Suprapubic skin (tissue), 4 donors: ENCODE data around the gene NOS1AP. TPM values are rescaled to one million over a fixed set of nuclear protein-coding genes. Genes with fewer than 3 reads are reported as not detected.
"Not testable (repeated sequence)": the region's sequence is repeated elsewhere in the genome, so short reads cannot be mapped to it uniquely, and the experiment has no call there.

Source experiments
- DNase-seq, 2 donors: peaks; one replicate each; pipeline ENCODE4 v3.0.0-alpha.2; 2019; ENCODE audit warnings: low spot score in 2 of 2
- H3K27ac ChIP-seq: fragments of 200-600 bp; sonication (generic); one replicate; pipeline ENCODE4 v1.5.1; 2019
- H3K27me3 ChIP-seq: fragments of 200-600 bp; sonication (generic); one replicate; pipeline ENCODE4 v1.5.1; 2019
- H3K36me3 ChIP-seq: fragments of 200-600 bp; sonication (generic); one replicate; pipeline ENCODE4 v1.5.1; 2019
- H3K4me1 ChIP-seq: fragments of 200-600 bp; sonication (generic); one replicate; pipeline ENCODE4 v1.5.1; 2019
- H3K4me3 ChIP-seq: fragments of 200-600 bp; sonication (generic); one replicate; pipeline ENCODE4 v1.5.1; 2019; ENCODE audit warnings: mild to moderate bottlenecking
- H3K9me3 ChIP-seq: fragments of 200-600 bp; sonication (generic); one replicate; pipeline ENCODE4 v1.5.1; 2019
- EP300 ChIP-seq: sonication (generic); formaldehyde crosslinking; IDR thresholded peaks from one replicate; pipeline ENCODE4 v1.6.1; 2017; ENCODE audit warnings: antibody characterized with exemption
- POLR2A ChIP-seq, 2 donors: fragments of 450-650 bp; IDR thresholded peaks; one replicate each; pipeline ENCODE4 v1.6.1; 2017; ENCODE audit warnings: antibody characterized with exemption in 2 of 2, mild to moderate bottlenecking in 2 of 2, moderate library complexity in 2 of 2
- POLR2AphosphoS5 ChIP-seq, 3 donors: sonication (generic); formaldehyde crosslinking; IDR thresholded peaks; one replicate each; pipeline ENCODE4 v1.6.1; 2017; ENCODE audit warnings: antibody characterized with exemption in 3 of 3
- WGBS: methylation state at CpG from one replicate; pipeline ENCODE4 v1.1.5; 2018; 5-methylcytosine and 5-hydroxymethylcytosine counted together
- total RNA-seq, 4 donors: library from RNA; depleted of rRNA; stranded (reverse); fragments of >200 nt; gene quantifications; one replicate each; pipeline ENCODE4 v1.1.0, GENCODE V29; 2016
- TF ChIP-seq, protein P1 (sequence below), 2 donors: fragments of 200-600 bp in 1 of 2; fragments of 450-650 bp in 1 of 2; sonication (generic) in 1 of 2; IDR thresholded peaks; one replicate each; pipeline ENCODE4 v1.5.1; 2016 to 2019; ENCODE audit warnings: antibody characterized with exemption in 2 of 2, mild to moderate bottlenecking in 1 of 2, moderate library complexity in 1 of 2

NOS1AP gene
- total RNA-seq, 4 donors from 2014 or later: 1.9 to 9.5 (median 3.3) TPM

DNA sequence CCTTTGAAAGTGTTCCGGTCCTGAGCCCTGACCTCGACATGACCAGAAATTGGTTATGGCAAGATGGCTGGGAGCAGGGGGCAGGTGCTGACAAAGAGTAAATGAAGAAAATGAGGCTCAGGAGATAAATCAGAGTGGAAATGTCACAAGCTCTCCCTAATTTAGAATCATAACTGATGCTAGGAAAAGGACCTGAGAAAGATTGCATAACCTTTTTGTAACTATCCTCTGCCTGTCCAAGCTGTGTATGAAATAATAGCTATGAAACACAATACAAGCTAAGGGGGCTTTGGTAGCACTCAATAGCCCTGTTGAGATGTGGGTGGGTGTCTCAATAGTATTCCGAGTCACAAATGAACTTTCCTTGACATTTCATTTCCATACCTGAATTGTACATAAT lies 12.9 kb upstream of the NOS1AP start:
- Histone ChIP-seq H3K9me3 (no peaks in the 10 kb centered on the region), H3K4me3 (no peak overlapping the region), H3K27me3 (no peaks in the 10 kb centered on the region), H3K4me1 (no peaks in the 10 kb centered on the region), H3K27ac (no peak overlapping the region), H3K36me3 (no peaks in the 10 kb centered on the region)
- TF ChIP-seq, protein P1, sequence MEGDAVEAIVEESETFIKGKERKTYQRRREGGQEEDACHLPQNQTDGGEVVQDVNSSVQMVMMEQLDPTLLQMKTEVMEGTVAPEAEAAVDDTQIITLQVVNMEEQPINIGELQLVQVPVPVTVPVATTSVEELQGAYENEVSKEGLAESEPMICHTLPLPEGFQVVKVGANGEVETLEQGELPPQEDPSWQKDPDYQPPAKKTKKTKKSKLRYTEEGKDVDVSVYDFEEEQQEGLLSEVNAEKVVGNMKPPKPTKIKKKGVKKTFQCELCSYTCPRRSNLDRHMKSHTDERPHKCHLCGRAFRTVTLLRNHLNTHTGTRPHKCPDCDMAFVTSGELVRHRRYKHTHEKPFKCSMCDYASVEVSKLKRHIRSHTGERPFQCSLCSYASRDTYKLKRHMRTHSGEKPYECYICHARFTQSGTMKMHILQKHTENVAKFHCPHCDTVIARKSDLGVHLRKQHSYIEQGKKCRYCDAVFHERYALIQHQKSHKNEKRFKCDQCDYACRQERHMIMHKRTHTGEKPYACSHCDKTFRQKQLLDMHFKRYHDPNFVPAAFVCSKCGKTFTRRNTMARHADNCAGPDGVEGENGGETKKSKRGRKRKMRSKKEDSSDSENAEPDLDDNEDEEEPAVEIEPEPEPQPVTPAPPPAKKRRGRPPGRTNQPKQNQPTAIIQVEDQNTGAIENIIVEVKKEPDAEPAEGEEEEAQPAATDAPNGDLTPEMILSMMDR (IDR thresholded peaks at IDR 0.05): no peak
- no peak for TF ChIP-seq EP300
- no peak for TF ChIP-seq POLR2A (IDR thresholded peaks at IDR 0.05)
- TF ChIP-seq POLR2AphosphoS5 (IDR thresholded peaks at IDR 0.05): no peak
- DNase-seq: no peak
- 89% methylated on average over 3 of the region's 3 CpGs for WGBS

DNA sequence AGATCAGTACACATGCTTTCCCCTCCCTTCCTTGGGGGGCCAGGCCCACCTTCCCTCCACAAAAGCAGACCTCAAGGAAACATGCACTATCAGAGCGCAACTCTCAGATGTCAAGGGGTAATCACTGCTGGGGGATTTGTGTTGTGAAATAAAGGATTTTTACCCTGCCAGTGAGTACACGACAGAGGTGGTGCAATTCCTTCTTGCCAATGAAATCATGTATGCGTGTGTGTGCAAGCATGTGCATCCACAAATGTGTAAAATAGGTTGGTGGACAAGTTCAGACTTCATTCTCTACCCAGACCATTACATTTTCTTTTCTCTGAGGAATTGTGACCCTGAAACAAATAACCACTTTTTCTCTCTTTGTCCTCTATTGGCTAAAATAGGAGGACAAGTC lies 9.8 kb upstream of the NOS1AP start:
- no peaks in the 10 kb centered on the region for H3K9me3 ChIP-seq
- H3K36me3 ChIP-seq: no peaks in the 10 kb centered on the region
- TF ChIP-seq EP300 (no peak), POLR2A (IDR thresholded peaks at IDR 0.05) (no peak), POLR2AphosphoS5 (IDR thresholded peaks at IDR 0.05) (no peak)
- TF ChIP-seq, protein P1 (IDR thresholded peaks at IDR 0.05): no peak
- H3K4me1 ChIP-seq: no peaks in the 10 kb centered on the region
- H3K27me3 ChIP-seq: no peaks in the 10 kb centered on the region
- H3K27ac ChIP-seq: no peak overlapping the region
- 45% methylated on average over 3 of the region's 3 CpGs for WGBS
- DNase-seq: no peak
- H3K4me3 ChIP-seq: no peak overlapping the region

DNA sequence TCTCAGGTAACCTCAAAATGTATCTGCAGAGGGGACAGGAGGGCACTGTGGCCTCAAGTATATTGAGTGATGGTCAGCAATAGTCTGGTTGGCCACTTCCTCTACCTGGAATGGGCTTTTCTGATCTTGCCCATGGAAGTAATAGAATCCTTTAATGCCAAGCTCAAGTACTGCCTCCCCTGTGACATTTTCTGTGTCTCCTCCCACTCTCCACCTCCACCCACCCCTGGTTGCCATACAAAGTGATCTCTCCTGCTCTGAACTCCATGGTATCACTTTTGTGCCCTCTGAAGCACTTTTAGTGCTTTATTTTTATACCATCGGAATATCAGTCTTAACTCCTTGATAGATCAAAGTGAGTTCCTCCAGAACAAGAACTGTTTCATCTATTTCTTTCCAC lies 9.2 kb upstream of the NOS1AP start:
- Histone ChIP-seq H3K27me3 (no peaks in the 10 kb centered on the region), H3K27ac (no peak overlapping the region), H3K4me1 (no peaks in the 10 kb centered on the region), H3K4me3 (no peak overlapping the region), H3K36me3 (no peaks in the 10 kb centered on the region), H3K9me3 (no peaks in the 10 kb centered on the region)
- no peak for DNase-seq
- WGBS: 86% methylated on average over 1 of the region's 1 CpG
- TF ChIP-seq POLR2A (IDR thresholded peaks at IDR 0.05) (no peak), EP300 (no peak), POLR2AphosphoS5 (IDR thresholded peaks at IDR 0.05) (no peak)
- TF ChIP-seq, protein P1 (IDR thresholded peaks at IDR 0.05): no peak

DNA sequence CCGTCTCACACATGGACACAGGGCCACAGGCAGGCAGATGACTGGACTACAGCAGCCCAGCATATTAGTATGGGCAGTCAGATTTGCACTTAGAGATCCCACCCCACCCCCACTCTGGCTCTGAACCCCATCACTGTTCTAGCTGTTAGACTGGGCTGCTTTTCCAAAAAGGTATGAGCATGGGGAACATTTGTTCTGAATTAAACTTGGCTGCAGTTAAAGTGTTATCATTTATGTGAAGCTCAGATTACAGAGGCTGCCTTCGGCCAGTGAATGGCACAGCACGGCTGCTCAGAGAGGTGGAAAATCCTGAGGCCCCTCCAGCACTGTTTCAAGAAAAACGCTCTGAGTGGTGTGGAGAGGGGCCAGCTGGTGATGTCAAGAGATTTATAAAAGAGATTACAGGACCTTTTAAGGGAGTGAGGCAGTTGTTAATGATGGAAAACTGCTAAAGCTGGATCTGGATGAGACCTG lies 6.9 kb upstream of the NOS1AP start:
- Histone ChIP-seq H3K27me3 (peaks cover 6% of the 10 kb centered on the region), H3K36me3 (no peaks in the 10 kb centered on the region), H3K27ac (no peak overlapping the region), H3K4me1 (no peaks in the 10 kb centered on the region), H3K4me3 (no peak overlapping the region), H3K9me3 (no peaks in the 10 kb centered on the region)
- 52% methylated on average over 4 of the region's 4 CpGs for WGBS
- DNase-seq: no peak
- TF ChIP-seq, protein P1 (IDR thresholded peaks at IDR 0.05): no peak
- TF ChIP-seq POLR2A (IDR thresholded peaks at IDR 0.05) (no peak), EP300 (no peak), POLR2AphosphoS5 (IDR thresholded peaks at IDR 0.05) (no peak)

DNA sequence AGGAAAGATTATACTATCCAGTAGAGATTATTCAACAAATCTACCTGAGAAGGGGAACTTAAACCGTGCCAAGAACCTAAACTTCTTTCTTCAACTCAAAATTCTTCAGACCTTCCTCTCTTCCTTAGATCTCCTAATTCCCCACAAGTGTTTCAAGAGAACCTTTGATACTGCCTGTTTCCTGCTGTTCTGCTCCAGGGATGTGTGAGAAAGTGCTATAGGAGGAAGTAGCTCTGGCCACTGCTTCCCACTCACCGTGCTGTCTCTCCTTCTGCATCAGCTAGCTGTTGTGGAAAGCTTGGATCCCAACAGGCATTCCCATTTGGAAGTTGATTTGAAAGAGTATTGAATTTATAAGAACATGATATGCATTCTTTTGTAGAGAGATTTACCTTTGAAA lies 4.5 kb upstream of the NOS1AP start:
- H3K27me3 ChIP-seq: peaks cover 9% of the 10 kb centered on the region
- TF ChIP-seq, protein P1 (IDR thresholded peaks at IDR 0.05): no peak
- TF ChIP-seq POLR2AphosphoS5 (IDR thresholded peaks at IDR 0.05) (no peak), POLR2A (IDR thresholded peaks at IDR 0.05) (no peak), EP300 (no peak)
- no peak overlapping the region for H3K27ac ChIP-seq
- H3K4me1 ChIP-seq: peaks cover 7% of the 10 kb centered on the region
- 71% methylated on average over 2 of the region's 2 CpGs for WGBS
- no peak overlapping the region for H3K4me3 ChIP-seq
- H3K9me3 ChIP-seq: no peaks in the 10 kb centered on the region
- H3K36me3 ChIP-seq: no peaks in the 10 kb centered on the region
- no peak for DNase-seq

DNA sequence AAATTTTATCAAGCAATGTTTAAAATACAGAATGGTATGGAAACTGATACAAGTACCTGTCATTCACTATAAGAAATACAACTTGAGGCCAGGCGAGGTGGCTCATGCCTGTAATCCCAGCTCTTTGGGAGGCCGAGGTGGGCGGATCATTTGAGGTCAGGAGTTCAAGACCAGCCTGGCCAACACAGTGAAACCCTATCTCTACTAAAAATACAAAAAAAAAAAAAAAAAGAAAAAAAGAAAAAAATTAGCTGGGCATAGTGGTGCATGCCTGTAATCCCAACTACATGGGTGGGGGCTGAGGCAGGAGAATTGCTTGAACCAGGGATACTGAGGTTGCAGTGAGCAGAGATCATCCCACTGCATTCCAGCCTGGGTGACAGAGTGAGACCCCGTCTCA lies 2.7 kb upstream of the NOS1AP start:
- peaks cover 15% of the 10 kb centered on the region for H3K27me3 ChIP-seq
- WGBS: 86% methylated on average over 4 of the region's 4 CpGs

More for the DNA sequence above, 2.7 kb upstream of the NOS1AP start:
- peaks cover 15% of the 10 kb centered on the region for H3K4me1 ChIP-seq
- not testable (repeated sequence) for H3K4me3 ChIP-seq, H3K36me3 ChIP-seq, H3K9me3 ChIP-seq, H3K27ac ChIP-seq, DNase-seq
